SIG-M5 treated with dmso at 0.1 percent for 504 hours (cell line): ENCODE data around the gene NR1I2.
A peak's percentile ranks its signal among the peaks of the same experiment; 100 is the strongest.

Source experiments
- DNase-seq: peaks from one replicate; lab custom pipeline; 2025; ENCODE audit not compliant: unreplicated experiment; lab: John Stamatoyannopoulos, UW

The NR1I2 gene

DNA sequence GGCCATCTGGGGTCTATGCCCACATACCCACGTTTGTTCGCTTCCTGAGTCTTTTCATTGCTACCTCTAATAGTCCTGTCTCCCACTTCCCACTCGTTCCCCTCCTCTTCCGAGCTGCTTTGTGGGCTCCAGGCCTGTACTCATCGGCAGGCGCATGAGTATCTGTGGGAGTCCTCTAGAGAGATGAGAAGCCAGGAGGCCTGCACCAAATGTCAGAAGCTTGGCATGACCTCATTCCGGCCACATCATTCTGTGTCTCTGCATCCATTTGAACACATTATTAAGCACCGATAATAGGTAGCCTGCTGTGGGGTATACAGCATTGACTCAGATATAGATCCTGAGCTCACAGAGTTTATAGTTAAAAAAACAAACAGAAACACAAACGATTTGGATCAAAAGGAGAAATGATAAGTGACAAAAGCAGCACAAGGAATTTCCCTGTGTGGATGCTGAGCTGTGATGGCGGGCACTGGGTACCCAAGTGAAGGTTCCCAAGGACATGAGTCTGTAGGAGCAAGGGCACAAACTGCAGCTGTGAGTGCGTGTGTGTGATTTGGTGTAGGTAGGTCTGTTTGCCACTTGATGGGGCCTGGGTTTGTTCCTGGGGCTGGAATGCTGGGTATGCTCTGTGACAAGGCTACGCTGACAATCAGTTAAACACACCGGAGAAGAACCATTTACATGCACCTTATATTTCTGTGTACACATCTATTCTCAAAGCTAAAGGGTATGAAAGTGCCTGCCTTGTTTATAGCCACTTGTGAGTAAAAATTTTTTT is 35.9 kb downstream of the NR1I2 start:
- DNase-seq = no peak

DNA sequence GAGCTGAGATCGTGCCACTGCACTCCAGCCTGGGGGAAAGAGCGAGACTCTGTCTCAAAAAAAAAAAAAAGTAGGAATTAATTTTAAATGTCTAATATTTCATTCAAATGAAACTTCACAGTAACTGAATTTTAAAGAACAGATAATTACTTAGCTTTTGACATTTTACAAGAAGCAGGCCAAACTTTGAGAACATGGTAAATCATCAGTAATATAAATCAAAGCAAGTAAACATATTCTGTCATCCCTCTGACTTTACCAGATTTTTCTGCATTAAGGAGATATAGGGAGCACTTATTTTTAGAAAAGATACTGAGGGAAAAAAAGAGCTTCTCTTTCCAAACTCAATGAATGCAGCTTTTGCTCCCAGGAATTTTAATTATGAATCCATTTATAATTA is 37.0 kb downstream of the NR1I2 start:
- no peak for DNase-seq

DNA sequence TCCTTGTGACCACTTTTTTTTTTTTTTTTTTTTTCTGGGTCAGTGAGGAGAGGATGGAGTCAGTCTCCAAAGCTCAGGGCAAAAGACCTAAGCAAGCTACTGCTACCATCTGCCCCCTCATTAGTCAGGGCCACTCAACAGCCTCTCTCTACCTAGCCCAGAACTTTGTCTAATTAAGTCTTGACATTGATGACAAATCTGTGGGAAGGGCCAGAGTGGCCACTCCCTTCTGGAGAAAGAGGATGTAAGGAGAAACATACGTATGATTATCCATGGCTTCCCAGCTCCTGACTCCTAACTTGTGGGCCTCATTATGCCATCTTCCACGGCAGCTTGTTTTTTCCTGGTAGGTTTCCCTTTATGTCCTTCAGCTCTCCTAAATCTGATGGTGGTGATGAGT is 37.9 kb downstream of the NR1I2 start:
- DNase-seq = no peak

DNA sequence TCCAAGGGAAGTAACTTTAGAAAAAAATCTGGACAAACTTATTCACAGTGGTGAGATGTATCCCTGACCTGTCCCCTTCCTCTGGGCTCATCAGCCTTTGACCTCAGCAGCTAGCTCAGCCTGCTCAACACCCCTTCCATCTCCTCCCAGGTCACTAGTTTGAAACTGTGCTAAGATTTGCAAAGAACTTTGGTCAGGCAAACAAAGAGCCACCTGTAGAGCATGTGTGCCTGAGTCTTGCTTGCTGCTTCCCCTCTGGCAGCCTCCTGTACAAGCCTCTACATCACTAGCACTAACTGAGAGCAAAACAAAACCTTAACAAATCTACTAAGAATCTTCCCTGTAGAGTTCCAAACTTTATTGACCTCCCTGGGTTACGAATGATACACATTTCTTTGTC is 43.9 kb downstream of the NR1I2 start:
- DNase-seq = no peak

DNA sequence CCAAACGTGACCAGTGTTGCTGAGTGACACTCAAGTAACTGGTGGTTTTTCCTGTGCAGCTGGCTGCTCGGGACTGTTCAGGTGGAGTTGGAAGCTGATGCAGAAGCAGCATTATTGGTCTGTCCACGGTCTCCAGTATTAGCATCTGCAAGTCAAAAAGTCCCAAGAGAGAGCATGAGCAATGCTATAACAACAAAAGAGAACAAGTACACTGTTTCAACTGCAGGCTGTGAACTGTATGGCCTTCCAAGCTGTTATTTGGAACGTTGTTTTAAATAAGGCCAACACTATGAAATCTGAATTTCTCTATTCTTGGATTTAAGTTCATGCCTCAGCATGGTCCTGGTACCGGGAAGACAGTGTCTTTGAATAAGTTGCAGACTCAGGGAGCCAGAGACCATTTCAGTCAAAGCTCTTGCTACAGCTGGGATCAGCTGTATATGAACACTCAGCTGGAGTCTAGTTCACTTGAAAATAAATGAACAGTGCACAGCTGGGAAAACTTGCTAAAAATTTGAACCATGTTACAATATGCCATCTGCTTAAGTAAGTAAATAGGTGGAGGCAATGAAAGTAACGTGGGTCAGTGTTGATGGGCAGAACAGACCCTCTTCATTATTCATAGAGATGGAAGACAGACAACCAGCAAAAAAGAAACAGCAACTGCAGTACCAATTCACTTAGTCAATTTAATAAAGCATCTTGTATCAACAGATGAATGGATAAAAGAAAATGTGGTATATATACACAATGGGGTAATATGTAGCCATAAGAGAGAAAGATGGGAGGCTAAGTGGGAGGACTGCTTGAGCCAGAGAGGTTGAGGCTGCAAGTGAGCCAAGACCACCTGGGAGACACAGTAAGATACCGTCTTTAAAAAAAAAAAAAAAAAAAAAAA is 45.1 kb downstream of the NR1I2 start:
- no peak for DNase-seq

DNA sequence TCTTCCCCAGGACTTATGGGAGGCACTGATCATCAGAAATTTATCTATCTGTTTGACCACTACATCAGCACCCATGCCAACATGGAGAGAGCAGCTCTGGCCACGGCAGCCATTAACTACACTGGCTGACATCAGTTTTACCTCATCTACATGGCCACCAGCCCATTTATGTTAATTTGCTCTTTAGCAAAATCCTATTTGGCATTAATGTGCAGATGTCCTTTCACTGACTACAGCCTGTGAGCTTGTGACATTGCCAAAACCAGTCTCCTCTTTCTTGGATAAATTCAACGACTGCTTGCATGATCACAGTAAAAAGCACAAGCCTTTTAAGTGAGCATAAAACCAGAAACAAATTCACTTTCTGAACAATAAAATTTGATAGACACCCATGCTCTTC is 47.5 kb downstream of the NR1I2 start:
- no peak for DNase-seq

DNA sequence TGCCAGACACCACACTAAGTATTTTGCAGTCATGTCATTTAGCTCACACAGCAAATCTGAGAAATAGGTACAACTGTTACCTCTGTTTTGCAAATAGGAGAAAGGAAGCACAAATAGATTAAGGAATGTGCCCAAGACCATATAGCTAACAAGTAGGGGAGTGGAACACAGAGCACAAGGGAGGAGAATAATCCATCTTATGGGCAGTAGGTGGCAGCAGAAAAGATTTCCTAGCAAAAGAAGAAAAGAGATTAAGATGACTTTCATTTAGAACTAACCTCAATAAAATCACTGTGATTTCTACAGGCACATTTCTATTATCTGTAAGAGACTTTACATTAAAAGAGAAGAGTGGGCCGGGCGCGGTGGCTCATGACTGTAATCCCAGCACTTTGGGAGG is 49.1 kb downstream of the NR1I2 start:
- peak; percentile 23 for DNase-seq

DNA sequence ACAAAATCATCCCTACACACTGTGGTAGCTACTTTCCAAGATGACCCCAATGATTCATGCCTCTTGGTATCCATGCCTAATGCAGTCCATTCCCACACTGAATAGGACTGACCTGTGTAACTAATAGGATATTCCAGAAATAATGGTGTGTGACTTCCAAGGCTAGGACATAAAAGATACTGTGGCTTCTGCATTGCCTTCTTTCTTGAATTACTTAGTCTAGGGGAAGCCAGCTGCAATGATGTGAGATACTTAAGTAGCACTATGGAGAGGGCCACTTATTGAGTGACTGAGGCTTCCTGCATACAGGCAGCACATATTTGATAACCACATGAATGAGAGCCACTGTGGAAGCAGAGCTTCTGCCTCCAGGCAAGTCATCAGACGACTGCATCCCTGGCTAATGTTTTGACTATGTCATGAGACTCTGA is 50.1 kb downstream of the NR1I2 start:
- DNase-seq = no peak

DNA sequence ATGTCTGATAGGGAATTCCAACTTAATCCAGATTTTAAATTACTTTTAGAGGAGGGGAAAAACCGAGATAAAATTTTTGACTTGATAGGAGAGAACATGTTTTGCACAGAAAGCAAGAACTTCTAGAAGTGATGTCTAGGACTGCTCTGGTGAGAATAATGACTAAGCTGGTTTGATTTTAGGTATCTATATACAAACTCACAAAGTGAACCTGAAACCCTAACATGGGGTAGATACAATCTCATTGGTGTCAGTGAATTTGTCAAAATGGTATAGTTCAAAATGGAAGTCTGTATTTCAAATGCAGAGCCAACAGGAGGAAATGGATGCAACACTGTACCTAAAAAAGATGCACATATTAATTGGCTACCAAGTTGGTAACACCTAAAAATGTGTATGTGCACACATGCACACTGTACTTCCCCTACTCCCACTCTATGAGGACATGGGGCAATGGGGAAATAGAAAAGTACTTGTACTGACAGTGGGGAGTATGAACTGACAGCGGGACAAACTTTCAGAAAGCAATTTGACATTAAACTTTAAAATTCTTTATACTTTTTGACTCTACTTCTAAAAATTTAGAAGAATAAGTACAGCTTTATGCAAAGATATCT is 53.0 kb downstream of the NR1I2 start:
- peak; percentile 36 for DNase-seq

DNA sequence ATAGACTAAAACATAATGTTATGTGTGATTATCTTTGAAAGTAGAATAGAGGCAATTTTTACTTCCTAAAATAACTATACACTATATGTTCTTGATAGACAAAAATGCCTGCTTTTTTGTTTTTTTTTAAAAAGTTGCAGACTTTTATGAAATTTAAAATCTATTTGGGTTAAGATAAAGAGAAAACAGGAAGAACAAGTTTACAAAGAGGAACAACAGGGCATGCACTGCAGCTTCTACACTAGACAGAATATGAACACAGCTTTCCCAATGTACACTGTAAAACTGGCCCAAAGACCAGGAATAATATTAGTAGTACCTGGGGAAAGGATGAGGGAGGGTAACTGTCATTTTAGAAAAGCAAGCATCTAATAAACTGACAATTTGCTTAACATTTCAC is 53.7 kb downstream of the NR1I2 start:
- DNase-seq = peak; percentile 13

DNA sequence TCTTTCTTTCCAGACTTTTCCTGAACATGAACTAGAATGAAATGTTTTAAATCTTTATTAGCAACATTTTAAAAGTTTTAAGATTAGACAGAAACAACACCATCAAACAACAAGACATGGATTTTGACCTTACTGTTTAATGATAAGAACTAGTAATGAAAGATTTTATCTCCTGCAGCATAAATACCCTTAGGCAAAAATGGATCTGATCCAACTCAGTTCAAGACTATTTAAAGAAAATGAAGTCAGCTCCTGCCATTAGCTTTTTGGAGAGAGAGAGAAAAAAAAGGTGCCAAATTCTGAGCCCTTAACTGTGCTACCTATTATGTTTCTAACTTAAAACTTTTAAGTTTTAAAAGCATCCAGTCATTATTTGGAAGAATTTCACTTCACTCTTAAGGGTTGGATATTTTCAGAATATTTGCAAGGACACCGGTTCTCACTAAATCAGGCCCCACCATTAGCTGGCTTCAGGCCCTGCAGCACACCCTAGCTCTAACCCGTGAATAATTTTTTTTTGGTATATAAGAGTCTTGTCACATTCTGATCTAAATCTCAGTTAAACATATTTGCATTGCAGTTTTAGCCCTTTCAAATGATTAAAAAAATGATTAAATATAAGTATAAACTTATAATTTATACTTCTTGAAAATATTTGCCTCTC is 60.0 kb downstream of the NR1I2 start:
- DNase-seq = no peak

DNA sequence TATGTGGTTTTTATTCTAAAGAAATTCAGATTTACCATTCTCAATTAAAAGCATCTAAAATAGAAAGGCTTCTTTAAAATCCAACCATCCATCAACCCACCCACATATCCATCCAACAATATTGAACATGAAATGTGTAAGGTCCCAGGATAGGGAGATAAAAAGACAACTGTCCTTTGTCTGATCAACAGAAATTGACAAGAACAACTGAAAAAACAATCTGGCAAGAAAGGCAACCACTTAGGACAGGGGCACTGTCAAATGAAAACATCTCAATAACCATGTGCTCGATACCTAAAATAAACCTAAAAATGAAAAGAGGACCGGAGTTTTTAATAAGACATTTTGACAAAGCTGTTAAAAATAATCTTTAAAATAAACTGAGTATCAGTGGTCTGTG is 67.2 kb downstream of the NR1I2 start:
- DNase-seq = no peak

DNA sequence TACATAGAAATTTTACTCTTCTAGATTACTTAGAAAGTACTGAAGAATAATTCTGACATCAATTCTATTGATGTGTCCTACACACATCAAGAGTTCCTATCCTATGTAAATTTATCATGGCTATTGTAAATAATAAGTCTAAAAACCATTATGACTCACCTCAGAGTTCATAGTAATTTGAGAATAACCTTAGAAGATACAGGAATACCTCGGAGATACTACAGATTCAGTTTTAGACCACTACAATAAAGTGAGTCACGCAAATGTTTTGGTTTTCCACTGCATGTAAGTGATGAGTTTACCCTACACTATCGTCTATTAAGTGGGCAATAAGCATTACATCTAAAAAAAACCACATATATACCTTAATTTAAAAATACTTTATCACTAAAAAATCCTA is 74.8 kb downstream of the NR1I2 start:
- DNase-seq = no peak

DNA sequence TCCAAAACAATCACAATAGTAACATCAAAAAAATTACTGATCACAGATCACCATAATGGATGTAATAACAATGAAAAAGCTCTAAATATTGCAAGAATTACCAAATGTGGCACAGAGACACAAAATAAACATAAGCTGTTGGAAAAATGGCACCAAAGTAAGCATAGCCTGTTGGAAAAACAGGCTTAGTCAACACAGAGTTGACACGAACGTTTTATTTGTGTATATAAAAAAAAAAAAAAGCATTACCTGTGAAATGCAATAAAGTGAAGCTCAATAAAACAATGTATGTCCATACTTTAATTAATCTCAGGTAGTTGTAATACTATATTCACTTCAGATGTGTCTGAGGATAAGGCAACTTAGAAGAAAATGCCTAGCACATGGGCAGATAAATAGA is 77.1 kb downstream of the NR1I2 start:
- no peak for DNase-seq

DNA sequence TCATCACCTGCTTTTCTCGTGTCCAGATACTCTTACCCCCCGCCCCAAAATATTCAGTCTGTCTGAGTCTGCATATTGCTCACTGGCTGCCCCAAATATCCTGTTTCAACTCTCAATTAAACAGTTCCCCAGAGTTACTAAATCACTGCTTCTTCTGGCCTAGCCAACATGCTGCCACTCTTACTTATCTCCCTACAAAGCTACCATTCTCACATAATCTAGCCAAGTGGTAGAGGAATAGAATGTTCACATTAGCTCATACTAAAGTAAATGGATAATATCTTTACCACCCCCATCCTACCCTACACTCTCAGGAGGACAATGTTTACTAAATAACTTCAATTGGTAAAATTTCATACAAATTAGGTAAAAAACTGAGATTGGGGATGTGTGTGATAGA is 77.8 kb downstream of the NR1I2 start:
- no peak for DNase-seq

DNA sequence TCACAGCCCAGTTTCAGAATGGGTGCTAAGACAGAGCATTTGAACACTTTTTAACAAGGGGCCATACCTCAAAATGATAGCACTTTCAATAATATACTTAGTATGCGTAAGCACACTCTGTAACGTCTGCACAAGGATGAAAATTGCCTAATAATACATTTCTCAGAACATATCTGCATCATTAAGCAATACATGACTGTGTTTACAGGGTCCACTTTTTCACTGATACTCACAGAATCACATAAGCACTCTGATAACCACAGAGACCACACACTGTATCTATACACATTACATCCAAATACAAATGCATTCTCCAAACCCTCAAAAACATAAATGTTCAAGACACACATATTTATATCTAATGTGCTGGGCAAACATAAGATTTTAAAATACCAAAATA is 79.8 kb downstream of the NR1I2 start:
- DNase-seq = no peak

DNA sequence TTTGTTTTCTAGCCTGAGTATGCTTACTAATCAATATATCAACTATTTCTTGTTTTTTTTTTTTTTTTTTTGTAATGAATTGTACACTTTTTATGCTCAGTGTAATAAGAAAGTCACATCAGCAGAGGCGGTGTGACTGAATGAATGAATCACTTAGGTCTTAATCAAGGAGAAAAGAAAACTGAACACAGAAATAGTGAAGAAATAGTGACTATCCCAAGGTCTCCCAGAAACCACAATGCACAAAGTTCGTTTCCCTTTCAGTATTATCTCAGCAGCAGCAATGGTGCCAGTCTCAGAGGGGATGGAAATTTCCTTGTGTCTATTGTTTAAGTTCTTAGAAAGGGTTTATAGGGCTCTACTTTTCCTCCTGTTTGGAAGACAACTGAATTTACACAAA is 80.7 kb downstream of the NR1I2 start:
- no peak for DNase-seq

DNA sequence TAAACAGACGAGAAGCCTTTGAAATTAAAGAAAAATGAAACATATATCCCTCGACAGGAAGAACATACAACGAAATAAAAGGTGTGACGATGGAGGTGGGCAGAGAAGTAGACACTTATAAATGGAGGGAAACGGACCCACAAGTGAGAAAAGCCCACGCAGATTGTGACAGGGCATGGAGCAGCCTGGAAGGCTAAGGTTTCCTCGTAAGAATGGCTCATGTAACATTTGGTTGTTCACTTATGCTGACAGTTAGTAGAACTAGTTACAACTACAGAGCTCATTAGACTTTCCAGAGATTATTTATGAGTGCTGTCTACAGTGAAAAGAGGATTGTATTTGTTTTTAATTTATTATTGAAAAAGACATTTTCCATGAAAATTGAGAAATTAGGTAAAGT is 82.6 kb downstream of the NR1I2 start:
- no peak for DNase-seq
